Lower leg skin (tissue), 4 donors: Measurements from ENCODE around the gene SPG21. TPM values are rescaled to one million over a fixed set of nuclear protein-coding genes. Genes with fewer than 3 reads are reported as not detected.
A peak's percentile ranks its signal among the peaks of the same experiment; 100 is the strongest.

Experiments
- DNase-seq, 2 donors: peaks; one replicate each; pipeline ENCODE4 v3.0.0-alpha.2; 2019; ENCODE audit warnings: low spot score in 2 of 2
- H3K4me3 ChIP-seq: fragments of 200-600 bp; sonication (generic); 2 replicates; pipeline ENCODE4 v1.5.1; 2017; ENCODE audit warnings: mild to moderate bottlenecking, low read depth; ENCODE audit not compliant: poor library complexity, severe bottlenecking
- POLR2A ChIP-seq, 2 donors: fragments of 450-650 bp; IDR thresholded peaks; one replicate each; pipeline ENCODE4 v1.6.1; 2016 to 2017; ENCODE audit warnings: antibody characterized with exemption in 2 of 2, mild to moderate bottlenecking in 1 of 2, moderate library complexity in 1 of 2
- WGBS, 2 donors: methylation state at CpG; one replicate each; pipeline ENCODE4 v1.1.5; 2018; 5-methylcytosine and 5-hydroxymethylcytosine counted together
- intact Hi-C: fragments of 100-400 bp; cut with DNase I; formaldehyde crosslinking; loops from one replicate; pipeline ENCODE4 v1.15.0; 2023; ENCODE audit warnings: low total_unique reads
- total RNA-seq, 4 donors: library from RNA; depleted of rRNA; stranded (reverse); fragments of >200 nt; gene quantifications; one replicate each; pipeline ENCODE4 v1.1.0, GENCODE V29; 2016
- TF ChIP-seq, protein P1 (sequence below), 3 donors: fragments of 450-650 bp; IDR thresholded peaks; one replicate each; pipeline ENCODE4 v1.5.1; 2016; ENCODE audit warnings: antibody characterized with exemption in 3 of 3, mild to moderate bottlenecking in 3 of 3, moderate library complexity in 2 of 3

Gene SPG21
- total RNA-seq, 4 donors from 2014 or later = 54.3 to 93.1 (median 76.6) TPM

DNA sequence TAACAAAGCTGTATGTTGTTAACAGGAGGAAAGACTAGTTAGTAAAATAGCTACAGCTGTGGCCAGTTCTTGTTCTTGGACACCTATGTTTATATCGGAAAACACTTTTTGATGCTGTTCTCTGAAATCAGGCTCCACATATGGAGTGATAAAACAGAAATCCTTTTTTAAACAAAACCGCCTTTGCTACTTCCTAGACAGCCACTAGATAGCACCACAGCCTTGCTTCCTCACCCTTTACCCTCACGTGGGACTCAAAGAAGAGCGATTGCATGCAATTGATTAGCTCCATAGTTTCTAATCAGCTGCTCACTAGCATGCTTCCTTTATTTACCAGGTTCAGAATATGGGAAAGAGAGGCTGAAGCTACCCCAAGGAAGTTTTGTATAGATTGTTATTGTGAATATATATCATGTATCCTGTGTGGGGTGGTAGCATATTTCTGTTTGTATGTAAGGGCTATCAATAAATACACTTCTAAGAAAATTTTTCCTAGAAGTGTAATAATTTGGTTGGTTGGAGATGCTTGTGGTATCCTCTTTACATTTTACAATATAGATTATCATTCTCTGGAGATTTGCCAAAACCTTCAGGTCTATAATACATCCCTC lies 44.0 kb upstream of the SPG21 start:
- TF ChIP-seq POLR2A (IDR thresholded peaks at IDR 0.05) = no peak
- TF ChIP-seq, protein P1, sequence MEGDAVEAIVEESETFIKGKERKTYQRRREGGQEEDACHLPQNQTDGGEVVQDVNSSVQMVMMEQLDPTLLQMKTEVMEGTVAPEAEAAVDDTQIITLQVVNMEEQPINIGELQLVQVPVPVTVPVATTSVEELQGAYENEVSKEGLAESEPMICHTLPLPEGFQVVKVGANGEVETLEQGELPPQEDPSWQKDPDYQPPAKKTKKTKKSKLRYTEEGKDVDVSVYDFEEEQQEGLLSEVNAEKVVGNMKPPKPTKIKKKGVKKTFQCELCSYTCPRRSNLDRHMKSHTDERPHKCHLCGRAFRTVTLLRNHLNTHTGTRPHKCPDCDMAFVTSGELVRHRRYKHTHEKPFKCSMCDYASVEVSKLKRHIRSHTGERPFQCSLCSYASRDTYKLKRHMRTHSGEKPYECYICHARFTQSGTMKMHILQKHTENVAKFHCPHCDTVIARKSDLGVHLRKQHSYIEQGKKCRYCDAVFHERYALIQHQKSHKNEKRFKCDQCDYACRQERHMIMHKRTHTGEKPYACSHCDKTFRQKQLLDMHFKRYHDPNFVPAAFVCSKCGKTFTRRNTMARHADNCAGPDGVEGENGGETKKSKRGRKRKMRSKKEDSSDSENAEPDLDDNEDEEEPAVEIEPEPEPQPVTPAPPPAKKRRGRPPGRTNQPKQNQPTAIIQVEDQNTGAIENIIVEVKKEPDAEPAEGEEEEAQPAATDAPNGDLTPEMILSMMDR (IDR thresholded peaks at IDR 0.05) = no peak
- WGBS, 2 donors = 7 to 9% methylated on average over 4 of the region's 4 CpGs
- intact Hi-C loops = no loop called here
- DNase-seq = peak in 1 of 2 donors; percentile 18
- no peak overlapping the region for H3K4me3 ChIP-seq

DNA sequence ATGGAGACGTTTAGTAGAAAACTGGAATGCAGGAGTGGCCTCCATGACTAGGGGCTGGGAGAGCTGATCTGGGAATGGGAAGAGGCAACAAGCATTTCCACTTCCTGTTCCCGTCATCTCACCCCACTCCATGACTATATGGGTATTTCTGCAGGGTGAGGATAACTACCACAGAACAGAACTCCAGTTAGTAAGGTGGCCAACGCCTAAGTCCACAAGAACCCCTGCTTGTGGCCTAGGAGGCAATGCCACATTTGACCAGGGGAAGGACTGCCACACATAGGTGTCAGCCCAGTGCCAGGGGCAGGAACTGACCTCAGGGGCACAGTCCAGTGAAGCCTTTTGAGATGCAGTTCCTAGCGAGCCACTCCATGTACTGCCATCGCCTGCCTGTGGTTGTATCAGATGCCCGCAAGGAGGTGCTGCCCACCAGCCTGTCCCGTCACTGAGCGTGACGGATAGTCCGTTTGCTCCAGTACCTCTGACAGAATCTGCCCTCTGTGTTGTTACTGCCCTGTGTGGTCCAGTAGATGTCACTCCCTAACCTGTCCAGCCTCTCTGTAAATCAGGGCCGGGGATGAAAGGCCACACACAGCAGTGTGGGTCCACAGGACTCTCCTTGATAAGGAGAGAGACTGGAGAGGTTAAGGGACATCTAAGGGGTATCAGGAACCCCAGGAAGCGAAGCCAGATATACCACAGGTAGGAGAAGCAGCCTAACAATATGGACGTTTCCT lies 43.3 kb upstream of the SPG21 start:
- 27 to 43% methylated on average over 12 to 13 of the region's 13 CpGs for WGBS, 2 donors
- TF ChIP-seq, protein P1 (IDR thresholded peaks at IDR 0.05) = peak in 1 of 3 donors; percentile 47
- TF ChIP-seq POLR2A (IDR thresholded peaks at IDR 0.05) = no peak
- peak in 1 of 2 donors; percentile 92 for DNase-seq
- intact Hi-C loops = no loop called here
- H3K4me3 ChIP-seq = no peak overlapping the region

DNA sequence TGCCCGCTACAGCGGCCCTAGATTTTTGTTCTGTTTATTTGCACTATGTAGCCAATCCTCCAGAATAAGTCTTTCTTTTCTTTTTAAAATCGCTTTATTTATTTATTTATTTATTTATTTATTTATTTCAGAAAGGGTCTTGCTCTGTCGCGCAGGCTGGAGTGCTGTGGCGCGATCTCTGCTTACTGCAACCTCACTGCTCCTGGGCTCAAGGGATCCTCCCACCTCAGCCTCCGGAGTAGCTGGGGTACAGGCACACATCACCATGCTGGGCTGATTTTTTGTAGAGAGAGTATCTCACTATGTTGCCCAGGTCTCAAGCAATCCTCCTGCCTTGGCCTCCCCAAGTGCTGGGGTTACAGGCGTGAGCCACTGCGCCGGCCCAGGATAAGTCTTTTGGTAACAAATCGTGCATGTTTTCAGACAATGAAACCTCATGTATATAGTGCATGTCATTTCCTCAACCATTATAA lies 40.1 kb upstream of the SPG21 start:
- 60 to 61% methylated on average over 12 of the region's 12 CpGs for WGBS, 2 donors
- no peak overlapping the region for H3K4me3 ChIP-seq
- no peak for DNase-seq
- no peak for TF ChIP-seq POLR2A (IDR thresholded peaks at IDR 0.05)
- TF ChIP-seq, protein P1 (IDR thresholded peaks at IDR 0.05) = no peak
- intact Hi-C loops = no loop called here

DNA sequence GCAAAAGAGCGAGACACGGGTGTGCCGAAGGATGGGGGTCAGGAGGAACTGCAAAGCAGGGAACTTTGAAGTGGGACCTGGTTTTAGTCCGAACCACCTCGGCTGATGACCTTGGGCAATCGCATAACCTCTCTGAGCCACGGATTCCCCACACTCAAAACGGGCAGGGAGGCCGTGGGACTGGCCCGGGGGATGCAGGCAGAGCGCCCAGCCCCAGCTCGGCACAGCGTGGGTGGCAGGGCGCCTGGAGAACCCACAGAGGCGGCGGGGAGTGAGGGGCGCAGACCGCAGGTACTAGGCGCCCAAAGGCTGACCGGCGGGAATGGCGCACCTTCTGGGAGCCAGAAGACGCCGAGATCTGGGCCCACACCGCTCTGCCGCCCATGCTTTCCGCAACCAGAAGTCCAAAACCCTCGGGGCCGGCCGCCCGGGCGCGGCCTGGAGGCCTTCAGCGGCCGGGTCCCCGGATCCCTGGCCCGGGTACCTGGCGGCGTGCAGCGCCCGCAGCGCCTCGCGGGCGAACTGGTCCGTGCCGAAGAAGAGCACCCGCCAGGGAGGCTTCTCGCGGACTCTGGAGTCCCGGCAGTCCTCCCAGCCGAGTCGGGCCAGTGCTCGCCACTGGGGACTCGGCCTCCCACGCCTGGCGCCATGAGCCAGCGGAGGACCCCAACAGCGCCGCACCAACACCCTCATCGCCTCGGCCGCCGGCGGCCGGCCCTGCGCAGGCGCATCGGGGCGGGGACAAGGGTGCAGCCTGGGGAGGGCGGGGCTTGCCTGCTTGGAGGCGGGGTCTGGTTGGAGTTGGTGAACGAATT lies 39.4 kb upstream of the SPG21 start, which contains the start of gene MTFMT:
TSS of gene MTFMT (minus strand) at position 719 of the 815 bp plus-strand sequence. CDS start at position 693, 26 bp downstream.
- peak within 1 kb of the TSS; percentile 88 for H3K4me3 ChIP-seq
- intact Hi-C loops = no loop called here
- WGBS, 2 donors = 1% methylated on average over 29 to 47 of the region's 73 CpGs
- peak; percentile 85 to 97 for DNase-seq
- TF ChIP-seq, protein P1 (IDR thresholded peaks at IDR 0.05) = no peak
- TF ChIP-seq POLR2A (IDR thresholded peaks at IDR 0.05) = peak in 1 of 2 donors; percentile 83

DNA sequence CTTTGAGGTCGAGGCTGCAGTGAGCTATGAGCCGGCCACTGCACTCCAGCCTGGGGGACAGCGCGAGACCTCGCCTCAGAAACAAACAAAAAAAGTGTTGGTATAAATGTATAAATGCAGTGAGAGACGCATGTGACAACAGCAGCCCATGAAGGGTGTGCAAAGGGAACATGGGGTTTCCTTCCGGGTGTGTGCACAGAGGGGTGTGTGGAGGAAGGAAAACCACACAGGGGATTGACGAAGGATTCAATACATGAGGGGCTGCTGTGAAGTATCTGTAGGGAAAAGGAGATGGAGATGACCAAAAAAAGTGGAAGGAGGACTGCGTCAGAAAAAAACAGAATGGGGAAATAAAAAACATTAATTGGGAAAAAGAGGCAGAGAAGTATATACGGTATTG lies 38.6 kb upstream of the SPG21 start:
- intact Hi-C loops = no loop called here
- 59 to 62% methylated on average over 10 of the region's 10 CpGs for WGBS, 2 donors
- DNase-seq = no peak
- H3K4me3 ChIP-seq = no peak overlapping the region
- TF ChIP-seq POLR2A (IDR thresholded peaks at IDR 0.05) = no peak
- TF ChIP-seq, protein P1 (IDR thresholded peaks at IDR 0.05) = no peak
